GM23338 (cell line): ENCODE results near the gene PCTP. TPM values are rescaled to one million over a fixed set of nuclear protein-coding genes. Genes with fewer than 3 reads are reported as not detected.

Experiments used
- ATAC-seq: fragments of 200-7000 bp; cut with Tn5 transposase; 3 replicates; pipeline ENCODE4 v1.9.1; 2020
- DNase-seq: peaks from one replicate; pipeline ENCODE4 v3.0.0-alpha.2; 2015; ENCODE audit warnings: low spot score
- H2AFZ ChIP-seq: fragments of 200-600 bp; sonication (generic); 2 replicates; pipeline ENCODE4 v1.8.0; 2016; ENCODE audit warnings: antibody characterized with exemption, mild to moderate bottlenecking, moderate library complexity
- H3F3A ChIP-seq: fragments of 200-600 bp; sonication (generic); replicated peaks from 2 replicates; pipeline ENCODE4 v1.8.0; 2017; ENCODE audit warnings: antibody characterized with exemption, mixed run types, low read depth
- H3K27ac ChIP-seq: fragments of 200-600 bp; sonication (generic); 2 replicates; pipeline ENCODE4 v1.6.1; 2016; ENCODE audit warnings: low read depth
- H3K27me3 ChIP-seq: fragments of 200-600 bp; sonication (generic); 2 replicates; pipeline ENCODE4 v1.8.0; 2016; ENCODE audit warnings: mild to moderate bottlenecking, mixed run types, moderate library complexity; ENCODE audit not compliant: insufficient read depth
- H3K36me3 ChIP-seq: fragments of 200-600 bp; sonication (generic); 2 replicates; pipeline ENCODE4 v1.8.0; 2016; ENCODE audit warnings: mild to moderate bottlenecking; ENCODE audit not compliant: insufficient read depth
- H3K4me1 ChIP-seq: fragments of 200-600 bp; sonication (generic); 2 replicates; pipeline ENCODE4 v1.8.0; 2016; ENCODE audit warnings: mild to moderate bottlenecking, moderate library complexity; ENCODE audit not compliant: insufficient read depth
- H3K4me2 ChIP-seq: fragments of 200-600 bp; sonication (generic); 2 replicates; pipeline ENCODE4 v1.7.1; 2017; ENCODE audit warnings: mixed run types
- H3K4me3 ChIP-seq: fragments of 200-600 bp; sonication (generic); 2 replicates; pipeline ENCODE4 v1.6.1; 2016; ENCODE audit warnings: mixed run types
- H3K79me2 ChIP-seq: fragments of 200-600 bp; sonication (generic); replicated peaks from 2 replicates; pipeline ENCODE4 v1.8.0; 2017; ENCODE audit warnings: mild to moderate bottlenecking; ENCODE audit not compliant: insufficient read depth
- H3K9me2 ChIP-seq: fragments of 200-600 bp; sonication (generic); 2 replicates; pipeline ENCODE4 v1.8.0; 2017; ENCODE audit not compliant: insufficient read depth
- H4K20me1 ChIP-seq: fragments of 200-600 bp; sonication (generic); replicated peaks from 2 replicates; pipeline ENCODE4 v1.8.0; 2017; ENCODE audit warnings: mild to moderate bottlenecking; ENCODE audit not compliant: insufficient read depth
- H3K27ac Mint-ChIP-seq: 2 replicates; pipeline ENCODE4 v1.8.0; 2020; ENCODE audit warnings: inconsistent platforms, mild to moderate bottlenecking, moderate library complexity, mixed read lengths
- H3K27me3 Mint-ChIP-seq: 3 replicates; pipeline ENCODE4 v1.8.0; 2022; ENCODE audit warnings: low read depth, mild to moderate bottlenecking, moderate library complexity, mixed read lengths, inconsistent platforms; ENCODE audit not compliant: insufficient read depth, poor library complexity
- H3K36me3 Mint-ChIP-seq: 3 replicates; pipeline ENCODE4 v1.8.0; 2021; ENCODE audit warnings: low read depth, mild to moderate bottlenecking, inconsistent platforms, moderate library complexity, mixed read lengths
- H3K4me1 Mint-ChIP-seq: 3 replicates; pipeline ENCODE4 v1.8.0; 2020; ENCODE audit warnings: mild to moderate bottlenecking, inconsistent platforms, mixed read lengths
- H3K4me3 Mint-ChIP-seq: 3 replicates; pipeline ENCODE4 v1.8.0; 2021; ENCODE audit warnings: moderate library complexity, mild to moderate bottlenecking, inconsistent platforms, mixed read lengths
- H3K9me3 Mint-ChIP-seq: 3 replicates; pipeline ENCODE4 v1.8.0; 2020; ENCODE audit warnings: moderate library complexity, mild to moderate bottlenecking, inconsistent platforms, mixed read lengths
- CREB1 ChIP-seq: fragments of 250-450 bp; sonication (Bioruptor Pico); IDR thresholded peaks from 2 replicates; pipeline ENCODE4 v1.5.0; 2020; ENCODE audit warnings: low read depth, mild to moderate bottlenecking, moderate library complexity
- JUNB ChIP-seq: IDR thresholded peaks from one replicate; pipeline ENCODE4 v1.6.1; 2016; ENCODE audit warnings: antibody characterized with exemption; ENCODE audit not compliant: unreplicated experiment
- NANOG ChIP-seq: IDR thresholded peaks from 2 replicates; pipeline ENCODE4 v1.6.1; 2016; ENCODE audit warnings: antibody characterized with exemption, borderline replicate concordance
- STAT1 ChIP-seq: IDR thresholded peaks from one replicate; pipeline ENCODE4 v1.6.1; 2016; ENCODE audit warnings: antibody characterized with exemption; ENCODE audit not compliant: unreplicated experiment
- polyA plus RNA-seq: library from polyadenylated mRNA; unstranded; fragments of >200 nt; fragmentation: Nextera tagmentation; extraction: Ambion mirVana; gene quantifications from 2 replicates; pipeline ENCODE4 v1.2.1, GENCODE V29; 2016
- total RNA-seq: library from RNA; depleted of rRNA; stranded (reverse); fragments of >200 nt; shearing (Covaris generic); gene quantifications from 2 replicates; pipeline ENCODE4 v1.2.3, GENCODE V29; 2014
- TF ChIP-seq, protein P1 (sequence below): fragments of 250-450 bp; sonication (Bioruptor Pico); IDR thresholded peaks from 2 replicates; pipeline ENCODE4 v1.5.0; 2020; ENCODE audit warnings: mild to moderate bottlenecking, moderate library complexity
- TF ChIP-seq, protein P2 (sequence below): IDR thresholded peaks from 2 replicates; pipeline ENCODE4 v1.6.1; 2016; ENCODE audit warnings: antibody characterized with exemption
- TF ChIP-seq, protein P3 (sequence below), 2 experiments: fragments of 200-600 bp in 1 of 2; sonication (generic) in 1 of 2; conservative IDR thresholded peaks; 2 replicates each; pipeline versions ENCODE4 v1.5.1 to v1.6.1; 2016 to 2017; ENCODE audit warnings: antibody characterized with exemption in 2 of 2, low read depth in 2 of 2, mild to moderate bottlenecking in 2 of 2, moderate library complexity in 1 of 2

PCTP gene
- total and polyA plus RNA-seq, 2 experiments from 2014 or later = 6.4 to 12.3 TPM

DNA sequence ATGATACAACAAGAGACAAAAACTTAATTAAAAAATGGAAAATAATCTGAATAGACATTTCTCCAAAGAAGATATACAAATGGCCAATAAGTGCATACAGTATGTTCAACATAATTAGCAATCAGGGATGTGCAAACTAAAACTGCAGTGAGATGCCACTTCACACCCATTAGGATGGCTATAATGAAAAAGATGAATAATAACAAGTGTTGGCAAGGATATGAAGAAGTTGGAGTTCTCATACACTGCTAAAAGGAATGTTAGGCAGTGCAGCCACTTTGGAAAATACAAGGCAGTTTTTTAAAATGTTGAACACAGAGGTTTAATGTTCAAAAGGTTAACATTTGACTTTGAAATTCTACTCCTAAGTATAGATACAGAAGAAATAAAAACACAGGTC, 69.8 kb downstream of the PCTP start (continued):
- TF ChIP-seq, protein P1, sequence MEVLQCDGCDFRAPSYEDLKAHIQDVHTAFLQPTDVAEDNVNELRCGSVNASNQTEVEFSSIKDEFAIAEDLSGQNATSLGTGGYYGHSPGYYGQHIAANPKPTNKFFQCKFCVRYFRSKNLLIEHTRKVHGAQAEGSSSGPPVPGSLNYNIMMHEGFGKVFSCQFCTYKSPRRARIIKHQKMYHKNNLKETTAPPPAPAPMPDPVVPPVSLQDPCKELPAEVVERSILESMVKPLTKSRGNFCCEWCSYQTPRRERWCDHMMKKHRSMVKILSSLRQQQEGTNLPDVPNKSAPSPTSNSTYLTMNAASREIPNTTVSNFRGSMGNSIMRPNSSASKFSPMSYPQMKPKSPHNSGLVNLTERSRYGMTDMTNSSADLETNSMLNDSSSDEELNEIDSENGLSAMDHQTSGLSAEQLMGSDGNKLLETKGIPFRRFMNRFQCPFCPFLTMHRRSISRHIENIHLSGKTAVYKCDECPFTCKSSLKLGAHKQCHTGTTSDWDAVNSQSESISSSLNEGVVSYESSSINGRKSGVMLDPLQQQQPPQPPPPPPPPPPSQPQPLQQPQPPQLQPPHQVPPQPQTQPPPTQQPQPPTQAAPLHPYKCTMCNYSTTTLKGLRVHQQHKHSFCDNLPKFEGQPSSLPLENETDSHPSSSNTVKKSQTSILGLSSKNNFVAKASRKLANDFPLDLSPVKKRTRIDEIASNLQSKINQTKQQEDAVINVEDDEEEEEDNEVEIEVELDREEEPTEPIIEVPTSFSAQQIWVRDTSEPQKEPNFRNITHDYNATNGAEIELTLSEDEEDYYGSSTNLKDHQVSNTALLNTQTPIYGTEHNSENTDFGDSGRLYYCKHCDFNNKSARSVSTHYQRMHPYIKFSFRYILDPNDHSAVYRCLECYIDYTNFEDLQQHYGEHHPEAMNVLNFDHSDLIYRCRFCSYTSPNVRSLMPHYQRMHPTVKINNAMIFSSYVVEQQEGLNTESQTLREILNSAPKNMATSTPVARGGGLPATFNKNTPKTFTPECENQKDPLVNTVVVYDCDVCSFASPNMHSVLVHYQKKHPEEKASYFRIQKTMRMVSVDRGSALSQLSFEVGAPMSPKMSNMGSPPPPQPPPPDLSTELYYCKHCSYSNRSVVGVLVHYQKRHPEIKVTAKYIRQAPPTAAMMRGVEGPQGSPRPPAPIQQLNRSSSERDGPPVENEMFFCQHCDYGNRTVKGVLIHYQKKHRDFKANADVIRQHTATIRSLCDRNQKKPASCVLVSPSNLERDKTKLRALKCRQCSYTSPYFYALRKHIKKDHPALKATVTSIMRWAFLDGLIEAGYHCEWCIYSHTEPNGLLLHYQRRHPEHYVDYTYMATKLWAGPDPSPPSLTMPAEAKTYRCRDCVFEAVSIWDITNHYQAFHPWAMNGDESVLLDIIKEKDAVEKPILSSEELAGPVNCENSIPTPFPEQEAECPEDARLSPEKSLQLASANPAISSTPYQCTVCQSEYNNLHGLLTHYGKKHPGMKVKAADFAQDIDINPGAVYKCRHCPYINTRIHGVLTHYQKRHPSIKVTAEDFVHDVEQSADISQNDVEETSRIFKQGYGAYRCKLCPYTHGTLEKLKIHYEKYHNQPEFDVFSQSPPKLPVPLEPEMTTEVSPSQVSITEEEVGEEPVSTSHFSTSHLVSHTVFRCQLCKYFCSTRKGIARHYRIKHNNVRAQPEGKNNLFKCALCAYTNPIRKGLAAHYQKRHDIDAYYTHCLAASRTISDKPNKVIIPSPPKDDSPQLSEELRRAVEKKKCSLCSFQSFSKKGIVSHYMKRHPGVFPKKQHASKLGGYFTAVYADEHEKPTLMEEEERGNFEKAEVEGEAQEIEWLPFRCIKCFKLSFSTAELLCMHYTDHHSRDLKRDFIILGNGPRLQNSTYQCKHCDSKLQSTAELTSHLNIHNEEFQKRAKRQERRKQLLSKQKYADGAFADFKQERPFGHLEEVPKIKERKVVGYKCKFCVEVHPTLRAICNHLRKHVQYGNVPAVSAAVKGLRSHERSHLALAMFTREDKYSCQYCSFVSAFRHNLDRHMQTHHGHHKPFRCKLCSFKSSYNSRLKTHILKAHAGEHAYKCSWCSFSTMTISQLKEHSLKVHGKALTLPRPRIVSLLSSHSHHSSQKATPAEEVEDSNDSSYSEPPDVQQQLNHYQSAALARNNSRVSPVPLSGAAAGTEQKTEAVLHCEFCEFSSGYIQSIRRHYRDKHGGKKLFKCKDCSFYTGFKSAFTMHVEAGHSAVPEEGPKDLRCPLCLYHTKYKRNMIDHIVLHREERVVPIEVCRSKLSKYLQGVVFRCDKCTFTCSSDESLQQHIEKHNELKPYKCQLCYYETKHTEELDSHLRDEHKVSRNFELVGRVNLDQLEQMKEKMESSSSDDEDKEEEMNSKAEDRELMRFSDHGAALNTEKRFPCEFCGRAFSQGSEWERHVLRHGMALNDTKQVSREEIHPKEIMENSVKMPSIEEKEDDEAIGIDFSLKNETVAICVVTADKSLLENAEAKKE (CRISPR knock-in tag) = no peak
- no peak for TF ChIP-seq NANOG
- TF ChIP-seq, protein P2, sequence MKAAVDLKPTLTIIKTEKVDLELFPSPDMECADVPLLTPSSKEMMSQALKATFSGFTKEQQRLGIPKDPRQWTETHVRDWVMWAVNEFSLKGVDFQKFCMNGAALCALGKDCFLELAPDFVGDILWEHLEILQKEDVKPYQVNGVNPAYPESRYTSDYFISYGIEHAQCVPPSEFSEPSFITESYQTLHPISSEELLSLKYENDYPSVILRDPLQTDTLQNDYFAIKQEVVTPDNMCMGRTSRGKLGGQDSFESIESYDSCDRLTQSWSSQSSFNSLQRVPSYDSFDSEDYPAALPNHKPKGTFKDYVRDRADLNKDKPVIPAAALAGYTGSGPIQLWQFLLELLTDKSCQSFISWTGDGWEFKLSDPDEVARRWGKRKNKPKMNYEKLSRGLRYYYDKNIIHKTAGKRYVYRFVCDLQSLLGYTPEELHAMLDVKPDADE = no peak
- TF ChIP-seq, protein P3, sequence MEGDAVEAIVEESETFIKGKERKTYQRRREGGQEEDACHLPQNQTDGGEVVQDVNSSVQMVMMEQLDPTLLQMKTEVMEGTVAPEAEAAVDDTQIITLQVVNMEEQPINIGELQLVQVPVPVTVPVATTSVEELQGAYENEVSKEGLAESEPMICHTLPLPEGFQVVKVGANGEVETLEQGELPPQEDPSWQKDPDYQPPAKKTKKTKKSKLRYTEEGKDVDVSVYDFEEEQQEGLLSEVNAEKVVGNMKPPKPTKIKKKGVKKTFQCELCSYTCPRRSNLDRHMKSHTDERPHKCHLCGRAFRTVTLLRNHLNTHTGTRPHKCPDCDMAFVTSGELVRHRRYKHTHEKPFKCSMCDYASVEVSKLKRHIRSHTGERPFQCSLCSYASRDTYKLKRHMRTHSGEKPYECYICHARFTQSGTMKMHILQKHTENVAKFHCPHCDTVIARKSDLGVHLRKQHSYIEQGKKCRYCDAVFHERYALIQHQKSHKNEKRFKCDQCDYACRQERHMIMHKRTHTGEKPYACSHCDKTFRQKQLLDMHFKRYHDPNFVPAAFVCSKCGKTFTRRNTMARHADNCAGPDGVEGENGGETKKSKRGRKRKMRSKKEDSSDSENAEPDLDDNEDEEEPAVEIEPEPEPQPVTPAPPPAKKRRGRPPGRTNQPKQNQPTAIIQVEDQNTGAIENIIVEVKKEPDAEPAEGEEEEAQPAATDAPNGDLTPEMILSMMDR (conservative IDR thresholded peaks at IDR 0.05; ENCODE audit: low read depth in 2 of 2) = no peak
- no peak for TF ChIP-seq CREB1

DNA sequence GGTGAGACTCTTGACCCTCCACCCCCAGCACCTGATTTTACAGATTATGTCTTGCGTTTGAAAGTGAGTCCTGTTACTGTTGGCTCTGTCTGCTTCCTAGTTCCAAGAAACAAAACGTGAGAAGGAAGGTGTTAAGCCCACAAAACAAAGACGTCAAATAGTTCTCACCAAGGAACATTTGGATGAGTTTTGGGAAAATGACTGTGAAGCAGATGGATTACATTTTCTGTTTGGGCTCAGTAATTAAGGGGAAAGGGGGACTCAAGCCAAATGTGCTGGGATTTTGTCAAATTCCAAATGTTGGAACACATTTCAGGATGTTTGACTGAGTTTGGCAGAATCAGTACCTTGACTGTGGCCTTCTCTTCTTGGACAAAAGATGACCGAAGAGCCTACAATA, 71.2 kb downstream of the PCTP start:
- Histone ChIP-seq H3K4me2 (no peak overlapping the region), H3F3A (no peaks in the 10 kb centered on the region), H3K36me3 (no peaks in the 10 kb centered on the region), H3K27ac (no peak overlapping the region), H3K79me2 (no peaks in the 10 kb centered on the region), H3K9me2 (no peaks in the 10 kb centered on the region), H3K4me1 (no peaks in the 10 kb centered on the region), H2AFZ (peak overlapping the region; percentile 7; the same call in 1 of the 2 replicates), H3K4me3 (no peak overlapping the region), H4K20me1 (no peaks in the 10 kb centered on the region), H3K27me3 (no peaks in the 10 kb centered on the region)
- no peak for ATAC-seq
- no peak for DNase-seq
- peaks cover 3% of the 10 kb centered on the region; the same call in 2 of the 3 replicates for H3K9me3 Mint-ChIP-seq
- TF ChIP-seq NANOG (no peak), JUNB (no peak), STAT1 (no peak)
- TF ChIP-seq, protein P3 (conservative IDR thresholded peaks at IDR 0.05; ENCODE audit: low read depth in 2 of 2) = no peak
- H3K4me3 Mint-ChIP-seq = no peak overlapping the region
- H3K27ac Mint-ChIP-seq = no peak overlapping the region
- no peaks in the 10 kb centered on the region for H3K4me1 Mint-ChIP-seq
- H3K27me3 Mint-ChIP-seq = no peaks in the 10 kb centered on the region
- H3K36me3 Mint-ChIP-seq = no peaks in the 10 kb centered on the region; the same call in 2 of the 3 replicates
